SJSA1 (cell line): Measurements from ENCODE around the gene FRRS1. TPM values are rescaled to one million over a fixed set of nuclear protein-coding genes. Genes with fewer than 3 reads are reported as not detected.

Experiments
- DNase-seq, 2 experiments: peaks; one replicate each; pipeline ENCODE4 v3.0.0-alpha.2; 2015 to 2020; ENCODE audit warnings: low spot score in 2 of 2, low read depth in 1 of 2
- H3K27ac ChIP-seq: fragments of 250-450 bp; sonication (Bioruptor Pico); 2 replicates; pipeline ENCODE4 v1.5.1; 2020; ENCODE audit warnings: mild to moderate bottlenecking, moderate library complexity
- H3K27me3 ChIP-seq: fragments of 250-450 bp; sonication (Bioruptor Pico); replicated peaks from 2 replicates; pipeline ENCODE4 v1.5.1; 2020; ENCODE audit warnings: mild to moderate bottlenecking, moderate library complexity
- H3K36me3 ChIP-seq: fragments of 250-450 bp; sonication (Bioruptor Pico); 2 replicates; pipeline ENCODE4 v1.5.1; 2020; ENCODE audit warnings: mild to moderate bottlenecking
- H3K4me1 ChIP-seq: fragments of 250-450 bp; sonication (Bioruptor Pico); replicated peaks from 2 replicates; pipeline ENCODE4 v1.6.1; 2021; ENCODE audit warnings: mild to moderate bottlenecking
- H3K4me3 ChIP-seq: fragments of 250-450 bp; sonication (Bioruptor Pico); 2 replicates; pipeline ENCODE4 v1.5.1; 2020; ENCODE audit warnings: mild to moderate bottlenecking
- H3K9me3 ChIP-seq: fragments of 250-450 bp; sonication (Bioruptor Pico); replicated peaks from 2 replicates; pipeline ENCODE4 v1.5.1; 2020; ENCODE audit warnings: mild to moderate bottlenecking
- total RNA-seq: library from RNA; depleted of rRNA; stranded (reverse); fragments of >200 nt; shearing (Covaris generic); gene quantifications from 2 replicates; pipeline ENCODE4 v1.2.3, GENCODE V29; 2014

FRRS1 gene
- total RNA-seq, 1 experiment from 2014 or later = 11.4 TPM

GRCh38 chr1:99782920-99783319, 16.5 kb upstream of the FRRS1 start:
- Histone ChIP-seq H3K27me3 (no peaks in the 10 kb centered on the region), H3K27ac (no peak overlapping the region), H3K9me3 (no peaks in the 10 kb centered on the region), H3K36me3 (no peaks in the 10 kb centered on the region), H3K4me1 (no peaks in the 10 kb centered on the region), H3K4me3 (no peak overlapping the region)
- DNase-seq = no peak

GRCh38 chr1:99782397-99782796, 16.0 kb upstream of the FRRS1 start:
- Histone ChIP-seq H3K27ac (no peak overlapping the region), H3K27me3 (no peaks in the 10 kb centered on the region), H3K36me3 (no peaks in the 10 kb centered on the region), H3K4me3 (no peak overlapping the region), H3K4me1 (no peaks in the 10 kb centered on the region), H3K9me3 (no peaks in the 10 kb centered on the region)
- DNase-seq = no peak

- Histone ChIP-seq H3K36me3 (no peaks in the 10 kb centered on the region), H3K4me1 (no peaks in the 10 kb centered on the region), H3K27me3 (no peaks in the 10 kb centered on the region), H3K4me3 (no peak overlapping the region), H3K27ac (no peak overlapping the region), H3K9me3 (no peaks in the 10 kb centered on the region)
- DNase-seq = no peak
These were observed 15.4 kb upstream of the FRRS1 start for GRCh38 chr1:99781798-99782197.

GRCh38 chr1:99777752-99778151, 11.3 kb upstream of the FRRS1 start:
- Histone ChIP-seq H3K36me3 (no peaks in the 10 kb centered on the region), H3K27me3 (no peaks in the 10 kb centered on the region), H3K27ac (no peak overlapping the region), H3K4me1 (no peaks in the 10 kb centered on the region), H3K9me3 (no peaks in the 10 kb centered on the region), H3K4me3 (no peak overlapping the region)
- DNase-seq = no peak

GRCh38 chr1:99776120-99776519, 9.7 kb upstream of the FRRS1 start:
- no peaks in the 10 kb centered on the region for H3K27me3 ChIP-seq
- no peak overlapping the region for H3K4me3 ChIP-seq
- H3K36me3 ChIP-seq = no peaks in the 10 kb centered on the region
- H3K9me3 ChIP-seq = no peaks in the 10 kb centered on the region
- no peak overlapping the region for H3K27ac ChIP-seq
- DNase-seq = no peak
- H3K4me1 ChIP-seq = no peaks in the 10 kb centered on the region

- no peaks in the 10 kb centered on the region for H3K27me3 ChIP-seq
- H3K27ac ChIP-seq = no peak overlapping the region
- no peak for DNase-seq
- H3K36me3 ChIP-seq = no peaks in the 10 kb centered on the region
- no peaks in the 10 kb centered on the region for H3K4me1 ChIP-seq
- H3K9me3 ChIP-seq = no peaks in the 10 kb centered on the region
- H3K4me3 ChIP-seq = no peak overlapping the region
These were observed 6.4 kb upstream of the FRRS1 start for GRCh38 chr1:99772809-99773208.

GRCh38 chr1:99771513-99771918, 5.1 kb upstream of the FRRS1 start:
- Histone ChIP-seq H3K9me3 (no peaks in the 10 kb centered on the region), H3K4me1 (no peaks in the 10 kb centered on the region), H3K4me3 (no peak overlapping the region), H3K27me3 (no peaks in the 10 kb centered on the region), H3K27ac (no peak overlapping the region), H3K36me3 (no peaks in the 10 kb centered on the region)
- DNase-seq = no peak

GRCh38 chr1:99768524-99769245, 2.2 kb upstream of the FRRS1 start:
- H3K4me3 ChIP-seq = no peak overlapping the region
- H3K27ac ChIP-seq = no peak overlapping the region
- no peaks in the 10 kb centered on the region for H3K4me1 ChIP-seq
- H3K9me3 ChIP-seq = no peaks in the 10 kb centered on the region
- DNase-seq = no peak
- H3K36me3 ChIP-seq = no peaks in the 10 kb centered on the region
- no peaks in the 10 kb centered on the region for H3K27me3 ChIP-seq

GRCh38 chr1:99768104-99768503, 1.7 kb upstream of the FRRS1 start:
- H3K36me3 ChIP-seq = no peaks in the 10 kb centered on the region
- DNase-seq = no peak
- H3K4me3 ChIP-seq = no peak overlapping the region
- no peaks in the 10 kb centered on the region for H3K9me3 ChIP-seq
- no peaks in the 10 kb centered on the region for H3K4me1 ChIP-seq
- H3K27ac ChIP-seq = no peak overlapping the region
- no peaks in the 10 kb centered on the region for H3K27me3 ChIP-seq

GRCh38 chr1:99764909-99765308, 1.5 kb downstream of the FRRS1 start:
- Histone ChIP-seq H3K4me1 (no peaks in the 10 kb centered on the region), H3K27ac (no peak overlapping the region), H3K4me3 (no peak overlapping the region), H3K36me3 (no peaks in the 10 kb centered on the region), H3K27me3 (no peaks in the 10 kb centered on the region), H3K9me3 (no peaks in the 10 kb centered on the region)
- no peak for DNase-seq

- H3K9me3 ChIP-seq = no peaks in the 10 kb centered on the region
- H3K4me3 ChIP-seq = no peak overlapping the region
- DNase-seq = no peak
- no peaks in the 10 kb centered on the region for H3K4me1 ChIP-seq
- no peak overlapping the region for H3K27ac ChIP-seq
- no peaks in the 10 kb centered on the region for H3K27me3 ChIP-seq
- H3K36me3 ChIP-seq = no peaks in the 10 kb centered on the region
These were observed 2.0 kb downstream of the FRRS1 start for GRCh38 chr1:99764439-99764838.

- H3K36me3 ChIP-seq = no peaks in the 10 kb centered on the region
- H3K27ac ChIP-seq = no peak overlapping the region
- no peaks in the 10 kb centered on the region for H3K9me3 ChIP-seq
- DNase-seq = no peak
- no peaks in the 10 kb centered on the region for H3K27me3 ChIP-seq
- no peak overlapping the region for H3K4me3 ChIP-seq
- H3K4me1 ChIP-seq = no peaks in the 10 kb centered on the region
These were observed 2.5 kb downstream of the FRRS1 start for GRCh38 chr1:99763956-99764355.

- Histone ChIP-seq H3K9me3 (no peaks in the 10 kb centered on the region), H3K27ac (no peak overlapping the region), H3K36me3 (no peaks in the 10 kb centered on the region), H3K4me3 (no peak overlapping the region), H3K4me1 (no peaks in the 10 kb centered on the region), H3K27me3 (no peaks in the 10 kb centered on the region)
- no peak for DNase-seq
These were observed 4.7 kb downstream of the FRRS1 start for GRCh38 chr1:99761774-99762173.

- Histone ChIP-seq H3K27me3 (no peaks in the 10 kb centered on the region), H3K9me3 (no peaks in the 10 kb centered on the region), H3K27ac (no peak overlapping the region), H3K4me3 (no peak overlapping the region), H3K36me3 (no peaks in the 10 kb centered on the region), H3K4me1 (no peaks in the 10 kb centered on the region)
- DNase-seq = no peak
These were observed 6.8 kb downstream of the FRRS1 start for GRCh38 chr1:99759518-99760160.
